ENCODE data around the gene SKAP1.

Gene SKAP1

GRCh38 chr17:48095611-48096010 is 334.4 kb downstream of the SKAP1 start:
- DNase-seq = no peak

- DNase-seq = no peak
Measured at GRCh38 chr17:48093341-48094045, 336.5 kb downstream of the SKAP1 start.

GRCh38 chr17:48084932-48085331 is 345.1 kb downstream of the SKAP1 start:
- no peak for DNase-seq
